Ramos (cell line): ENCODE results near the gene C8A.

Experiments
- in situ Hi-C: fragments of 300-500 bp; cut with MboI; formaldehyde crosslinking; loops from one replicate; pipeline ENCODE4 v1.14.3; 2022; ENCODE audit warnings: low sequenced_read_pairs; ENCODE audit not compliant: unreplicated experiment

The C8A gene

DNA sequence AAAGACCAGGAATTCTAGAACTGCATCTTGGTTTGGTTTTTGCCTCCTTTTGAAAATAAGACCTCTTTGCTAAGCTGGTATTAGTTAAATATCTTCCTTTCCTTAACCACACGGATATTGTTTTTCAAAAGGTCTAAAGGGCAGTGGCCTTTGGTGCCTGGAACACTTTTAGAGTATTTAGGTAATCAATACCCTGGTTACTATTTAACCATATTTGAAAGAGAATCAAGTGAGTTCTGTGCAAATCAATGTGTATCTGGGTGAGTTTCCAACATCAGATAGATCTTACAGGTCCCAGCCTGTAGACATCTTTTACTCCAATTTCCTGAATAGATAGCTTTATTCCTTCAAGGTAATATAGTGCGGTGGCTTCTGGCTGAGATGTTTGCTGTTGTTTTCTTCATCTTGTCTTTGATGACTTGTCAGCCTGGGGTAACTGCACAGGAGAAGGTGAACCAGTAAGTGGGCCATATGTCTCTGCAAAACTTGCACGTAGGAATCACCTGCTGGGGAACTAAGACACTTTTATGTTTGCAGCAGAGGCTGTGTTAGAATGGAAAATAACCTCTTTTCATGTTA lies at the start of gene C8A:
TSS of gene C8A (plus strand) at position 277 of the 579 bp plus-strand sequence. CDS start at position 382, 105 bp downstream.
- in situ Hi-C loops, result no loop called here

DNA sequence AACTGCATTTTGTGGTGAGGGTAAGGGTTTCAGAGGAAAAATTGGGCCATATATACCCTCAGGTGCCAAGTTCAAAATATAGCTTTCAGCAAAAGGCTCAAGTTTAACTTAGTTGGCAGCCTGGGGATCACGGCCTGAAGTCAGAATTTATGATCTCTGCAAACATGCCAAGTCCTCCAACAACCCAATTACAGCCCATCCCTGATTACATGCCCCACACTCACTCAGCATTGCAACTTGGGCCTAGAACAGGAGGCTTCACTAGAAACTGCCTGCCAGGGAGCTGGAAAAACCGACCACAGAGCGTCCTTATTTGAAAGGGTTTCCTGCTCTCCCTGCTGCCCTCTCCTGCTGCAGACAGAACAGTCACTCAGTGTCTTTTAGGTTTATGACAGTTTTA lies 47.8 kb upstream of the C8A start:
- in situ Hi-C loops, result no loop called here

DNA sequence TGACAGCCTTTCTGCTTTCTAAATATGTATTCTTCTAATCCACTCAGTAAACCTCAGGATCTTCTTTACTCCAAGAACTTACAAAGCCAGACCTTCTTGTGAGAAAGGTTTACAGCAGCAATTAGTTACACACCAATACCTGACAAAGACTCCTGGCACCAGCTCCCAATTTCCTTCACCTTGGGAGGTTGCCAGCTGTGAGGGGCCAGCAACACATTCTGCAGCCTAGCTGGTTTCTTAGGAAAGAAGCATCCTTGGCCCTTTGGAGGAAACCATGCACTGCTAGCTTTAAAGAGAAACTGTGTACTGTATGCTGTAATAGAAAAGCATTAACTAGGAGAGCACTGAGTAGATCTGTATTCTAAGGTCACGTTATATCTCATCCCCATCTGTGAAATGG lies 46.2 kb upstream of the C8A start:
- in situ Hi-C loops, result no loop called here

DNA sequence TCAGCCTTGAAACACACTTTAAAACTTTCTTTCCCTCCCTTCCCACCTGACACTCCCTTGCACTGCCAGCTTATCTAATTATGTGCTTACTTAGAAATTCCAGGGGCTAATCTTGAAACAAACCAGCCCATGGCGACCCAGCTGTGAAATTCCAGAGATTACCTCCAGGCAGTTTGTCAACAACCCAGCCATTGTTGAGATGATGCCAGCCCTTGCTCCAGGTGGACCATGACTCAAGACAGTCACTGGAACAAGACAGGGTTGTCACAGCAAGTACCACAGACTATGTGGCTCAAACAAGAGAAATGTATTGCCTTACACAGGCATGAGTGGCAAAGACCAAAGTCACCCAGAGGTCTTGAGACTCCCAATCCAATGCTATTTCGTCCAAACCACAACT lies 43.3 kb upstream of the C8A start:
- in situ Hi-C loops, result no loop called here

DNA sequence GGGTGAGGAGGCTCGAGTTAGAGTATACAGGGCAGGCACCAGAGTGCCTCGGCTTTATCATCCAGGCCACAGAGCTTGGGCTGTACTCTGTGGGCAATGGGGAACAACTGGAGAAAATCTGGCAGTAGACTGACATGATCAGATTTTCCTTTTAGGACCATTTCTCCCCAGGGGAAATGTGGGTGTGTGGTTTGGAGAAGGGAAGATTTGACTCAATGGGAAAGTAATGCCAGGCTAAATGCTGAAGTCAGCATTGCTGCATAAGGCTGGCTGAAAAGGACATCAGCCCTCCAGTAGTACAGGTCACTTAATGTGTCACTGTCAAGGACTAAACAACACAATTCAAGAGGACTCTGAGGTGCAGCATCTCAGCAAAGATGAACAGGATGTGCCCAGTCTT lies 40.4 kb upstream of the C8A start:
- in situ Hi-C loops, result no loop called here

DNA sequence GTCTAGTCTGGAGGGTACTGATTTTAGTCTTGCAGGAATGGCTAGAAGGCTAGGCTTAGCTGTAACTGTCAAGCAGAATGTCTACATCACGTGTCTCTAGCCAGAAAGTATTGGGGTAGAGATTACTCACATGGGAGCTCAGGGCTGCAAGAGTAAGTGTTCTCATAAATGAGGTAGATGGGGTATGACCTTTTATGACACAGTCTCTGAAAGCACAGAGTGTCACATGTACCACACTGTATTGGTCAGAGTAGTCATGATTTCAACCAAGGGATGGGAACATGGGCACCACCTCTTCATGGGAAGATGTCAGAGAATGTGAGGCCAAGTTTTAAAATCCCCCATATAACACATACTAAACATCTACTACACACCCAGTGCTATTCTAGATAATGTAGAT lies 38.3 kb upstream of the C8A start:
- in situ Hi-C loops, result no loop called here

DNA sequence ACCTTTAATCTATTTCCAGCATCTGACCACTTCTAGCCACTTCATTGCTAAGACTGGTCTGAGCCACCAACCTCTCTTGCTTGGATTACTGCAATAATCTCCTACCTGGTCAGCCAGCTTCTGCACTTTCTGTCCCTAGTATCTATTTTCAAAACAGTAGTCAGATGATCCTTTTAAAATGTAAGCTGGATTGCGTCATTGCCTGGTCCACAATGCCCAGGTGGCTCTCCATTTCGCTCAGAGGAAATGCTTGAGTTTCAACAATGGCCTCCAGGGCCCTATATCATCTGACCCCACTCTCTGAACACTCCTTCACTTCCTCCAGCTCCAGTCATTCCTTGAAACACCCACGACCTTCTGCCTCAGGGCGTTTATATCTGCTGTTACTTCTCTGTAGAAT lies 37.7 kb upstream of the C8A start:
- in situ Hi-C loops, result no loop called here

DNA sequence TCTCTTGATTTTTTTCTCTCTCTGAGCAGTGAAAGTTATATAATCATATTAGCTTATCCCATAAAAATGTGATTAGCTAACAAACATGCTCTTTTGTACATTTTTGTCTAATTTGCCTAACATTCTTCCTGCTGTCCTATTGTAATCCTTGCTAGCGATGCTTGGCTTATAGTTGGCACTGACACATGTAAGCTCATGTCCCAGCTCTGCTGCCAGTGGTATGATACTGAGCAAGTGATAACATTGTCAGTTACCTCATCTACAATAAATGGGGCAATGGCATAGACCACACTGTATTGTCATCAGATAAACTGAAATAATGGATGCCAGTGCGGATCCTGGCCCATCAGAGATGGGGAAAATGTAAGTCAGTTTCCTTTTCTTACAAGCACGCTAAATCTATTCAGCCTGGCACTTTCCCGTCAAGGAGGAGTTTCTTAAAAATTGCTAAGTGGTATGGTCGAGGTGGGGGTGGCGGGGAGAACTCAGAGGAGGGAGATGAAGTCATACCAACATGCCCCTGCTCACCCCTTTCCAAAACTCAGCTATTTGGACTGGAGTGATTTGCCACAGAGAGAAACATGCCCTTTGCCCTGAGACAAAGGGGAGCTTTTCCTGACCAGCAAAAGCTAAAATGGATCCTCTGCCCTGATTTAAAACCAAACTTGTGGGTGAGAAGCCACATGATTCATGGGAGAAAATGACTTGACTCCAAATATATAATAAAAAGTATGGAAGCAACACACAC lies 36.7 kb upstream of the C8A start:
- in situ Hi-C loops, result no loop called here

DNA sequence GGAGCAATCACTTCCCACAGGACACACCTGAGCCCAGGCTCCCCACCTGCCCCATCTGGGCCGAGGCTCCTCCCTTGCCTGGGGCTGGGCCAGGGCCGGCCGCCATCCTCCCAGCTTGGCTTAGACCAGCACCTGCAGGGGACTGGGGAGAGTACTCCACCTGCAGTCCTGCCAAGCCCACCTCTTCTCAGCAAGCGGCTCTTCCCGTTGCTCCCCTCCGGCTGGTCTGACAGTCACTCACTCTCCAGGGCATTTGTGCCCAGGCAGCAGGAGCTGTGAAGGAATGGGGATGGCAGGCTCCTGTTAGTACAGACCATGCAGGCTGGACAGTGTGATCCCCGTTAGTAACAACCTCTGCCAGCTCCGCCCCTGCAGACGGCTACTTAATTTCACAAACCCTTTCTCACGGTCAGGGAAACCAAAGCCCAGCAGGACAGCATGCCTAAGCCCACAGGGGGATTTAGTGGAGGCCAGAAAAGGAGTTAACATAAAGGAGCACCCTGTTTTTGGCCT lies 35.2 kb upstream of the C8A start, which contains the start of gene FYB2:
TSS of gene FYB2 (minus strand) at position 18 of the 513 bp plus-strand sequence. CDS start 114 bp downstream, outside the sequence.
- in situ Hi-C loops, result no loop called here

DNA sequence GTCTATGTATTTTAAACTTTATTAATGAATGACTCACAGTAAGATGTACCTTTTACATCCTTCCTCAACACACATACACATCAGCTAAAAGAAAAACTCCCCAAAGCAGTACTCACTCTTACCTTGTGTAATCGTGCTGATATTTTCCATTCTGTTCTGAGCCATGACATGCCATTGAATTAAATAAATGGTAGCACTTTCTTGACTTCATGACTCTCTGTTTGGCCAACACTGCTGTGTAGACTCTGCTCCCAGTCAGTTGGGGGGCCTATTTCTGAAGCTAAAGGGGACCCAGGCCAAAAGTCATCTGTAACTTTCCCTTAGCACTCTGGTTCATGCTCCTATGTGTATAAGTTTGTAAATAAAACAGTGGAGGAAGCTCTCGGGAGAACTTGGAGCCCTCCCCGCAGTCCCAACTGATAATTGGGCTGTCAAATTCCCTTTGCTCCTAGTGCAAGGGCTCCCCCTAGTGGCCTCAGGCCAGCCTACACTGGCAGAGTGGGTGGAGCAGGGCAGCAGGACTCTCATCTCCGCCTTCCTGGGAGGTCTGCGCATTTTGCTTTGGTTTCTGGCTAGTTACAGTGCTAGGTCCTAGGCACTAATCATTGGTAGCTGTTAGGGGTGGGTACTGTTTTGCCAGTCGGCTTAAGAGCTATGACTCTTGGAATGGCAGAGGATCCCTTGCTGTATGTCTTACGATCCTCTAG lies 33.7 kb upstream of the C8A start:
- in situ Hi-C loops, result no loop called here

DNA sequence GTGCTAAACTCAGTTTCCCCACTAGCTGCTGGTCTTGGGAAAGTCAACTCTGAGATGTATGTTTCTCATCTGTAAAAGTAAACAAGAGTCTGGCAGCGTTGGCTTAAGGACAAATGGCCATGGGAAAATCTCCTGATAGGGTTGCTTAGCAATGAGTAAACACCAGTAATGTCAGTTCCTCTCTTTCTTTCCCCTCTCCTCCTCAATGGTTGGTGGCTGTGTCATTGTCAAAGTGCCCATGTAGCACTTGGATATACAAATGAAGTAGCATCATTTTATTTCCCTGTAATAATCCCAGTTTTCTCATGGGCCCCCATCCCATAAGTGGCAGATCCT lies 33.2 kb upstream of the C8A start:
- in situ Hi-C loops, result no loop called here

DNA sequence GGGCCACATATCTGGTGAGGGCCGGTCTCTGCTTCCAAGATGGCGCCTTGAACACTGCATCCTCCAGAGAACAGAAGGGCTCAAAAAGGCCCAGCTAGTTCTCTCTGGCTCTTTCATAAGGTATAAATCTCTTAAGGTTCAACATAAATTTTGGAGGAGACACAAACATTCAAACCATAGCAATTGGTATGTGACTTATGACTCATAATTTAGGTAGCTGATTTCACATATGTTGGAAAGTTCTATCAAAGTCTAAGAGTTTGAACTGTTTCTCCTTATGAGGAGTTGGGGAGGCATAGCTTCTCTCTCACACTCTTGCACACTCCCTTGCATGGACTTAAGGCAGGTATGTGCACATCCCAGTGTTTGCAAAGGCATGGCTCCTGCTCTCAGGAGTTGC lies 30.3 kb upstream of the C8A start:
- in situ Hi-C loops, result no loop called here

DNA sequence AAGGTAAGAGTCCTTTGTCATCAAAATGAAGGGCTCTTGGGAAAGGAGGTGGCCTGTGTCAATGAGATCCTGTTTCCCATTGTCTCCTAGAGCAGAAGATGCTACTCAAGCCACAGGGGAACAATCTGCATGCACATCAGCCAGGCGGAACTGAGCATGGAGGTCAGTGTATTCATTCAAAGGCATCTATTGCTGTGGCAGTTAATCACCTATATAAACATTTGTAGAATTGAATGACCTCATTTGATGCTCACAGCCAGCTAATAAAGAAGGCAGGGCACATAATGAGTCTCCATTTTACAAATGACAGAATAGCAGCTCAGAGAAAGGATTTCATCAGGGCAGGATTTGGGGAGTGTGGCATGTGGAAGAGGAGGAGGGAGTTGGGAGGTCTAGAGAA lies 29.7 kb upstream of the C8A start:
- in situ Hi-C loops, result loop anchor here (25.0 kb wide), 1 partner anchor 1212 kb away; no protein-coding TSS in a partner anchor

DNA sequence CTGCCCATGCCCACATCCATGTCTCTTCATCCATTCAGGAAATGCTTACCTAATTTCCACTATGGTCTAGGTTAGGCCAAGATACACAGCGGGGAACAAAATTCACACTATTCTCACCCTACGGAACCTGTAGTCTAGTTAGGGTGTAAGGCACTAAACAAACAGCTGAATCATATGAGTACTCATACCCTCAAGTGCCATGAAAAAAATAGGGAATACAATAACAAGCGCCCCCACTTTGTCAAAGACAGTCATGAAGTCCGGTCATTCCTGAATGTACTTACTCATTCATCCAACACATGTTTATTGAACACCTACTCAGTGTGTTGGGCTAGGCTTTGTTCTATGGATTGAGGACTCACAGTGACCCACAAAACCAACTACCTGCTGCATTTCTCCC lies 29.2 kb upstream of the C8A start:
- in situ Hi-C loops, result loop anchor here (25.0 kb wide), 1 partner anchor 1212 kb away; no protein-coding TSS in a partner anchor

DNA sequence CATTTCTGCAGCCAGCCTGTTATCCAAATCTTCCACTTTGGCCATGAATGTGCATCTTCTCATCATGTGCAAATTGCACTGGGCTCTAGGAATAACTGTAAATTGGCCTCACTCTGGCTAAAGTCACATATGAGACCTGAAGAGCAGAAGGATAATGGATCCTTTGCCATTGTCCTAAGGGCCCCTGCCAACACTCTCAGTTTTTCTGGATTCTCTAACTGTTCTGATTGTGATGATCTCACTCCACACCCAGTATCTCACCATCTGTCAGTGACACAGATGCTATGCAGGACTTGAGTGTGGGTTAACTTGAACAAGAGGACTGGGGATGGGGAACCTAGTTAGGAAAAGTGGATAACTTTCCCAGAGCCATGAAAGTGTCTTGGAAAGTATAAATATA lies 26.9 kb upstream of the C8A start:
- in situ Hi-C loops, result loop anchor here (25.0 kb wide), 1 partner anchor 1210 kb away; no protein-coding TSS in a partner anchor

DNA sequence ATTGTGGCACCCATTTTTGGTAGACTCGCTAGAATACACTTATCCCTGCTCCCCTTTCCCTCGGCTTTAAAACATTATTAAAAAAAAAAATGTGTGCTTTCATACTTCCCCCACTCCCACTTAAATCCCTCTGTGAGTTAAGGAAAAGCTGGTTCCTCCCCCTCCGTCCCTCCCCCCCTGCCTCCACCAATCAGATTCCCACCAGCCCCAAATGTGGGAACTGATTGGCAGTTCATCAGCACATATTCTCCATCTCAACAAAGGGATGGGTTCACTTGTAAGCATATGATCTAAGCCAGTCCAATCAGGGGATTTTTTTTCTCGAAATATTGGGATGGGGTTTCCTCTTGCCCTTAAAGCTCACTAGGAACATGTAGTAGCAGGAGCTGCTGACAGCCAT lies 24.5 kb upstream of the C8A start:
- in situ Hi-C loops, result loop anchor here (25.0 kb wide), 1 partner anchor 1207 kb away; no protein-coding TSS in a partner anchor

DNA sequence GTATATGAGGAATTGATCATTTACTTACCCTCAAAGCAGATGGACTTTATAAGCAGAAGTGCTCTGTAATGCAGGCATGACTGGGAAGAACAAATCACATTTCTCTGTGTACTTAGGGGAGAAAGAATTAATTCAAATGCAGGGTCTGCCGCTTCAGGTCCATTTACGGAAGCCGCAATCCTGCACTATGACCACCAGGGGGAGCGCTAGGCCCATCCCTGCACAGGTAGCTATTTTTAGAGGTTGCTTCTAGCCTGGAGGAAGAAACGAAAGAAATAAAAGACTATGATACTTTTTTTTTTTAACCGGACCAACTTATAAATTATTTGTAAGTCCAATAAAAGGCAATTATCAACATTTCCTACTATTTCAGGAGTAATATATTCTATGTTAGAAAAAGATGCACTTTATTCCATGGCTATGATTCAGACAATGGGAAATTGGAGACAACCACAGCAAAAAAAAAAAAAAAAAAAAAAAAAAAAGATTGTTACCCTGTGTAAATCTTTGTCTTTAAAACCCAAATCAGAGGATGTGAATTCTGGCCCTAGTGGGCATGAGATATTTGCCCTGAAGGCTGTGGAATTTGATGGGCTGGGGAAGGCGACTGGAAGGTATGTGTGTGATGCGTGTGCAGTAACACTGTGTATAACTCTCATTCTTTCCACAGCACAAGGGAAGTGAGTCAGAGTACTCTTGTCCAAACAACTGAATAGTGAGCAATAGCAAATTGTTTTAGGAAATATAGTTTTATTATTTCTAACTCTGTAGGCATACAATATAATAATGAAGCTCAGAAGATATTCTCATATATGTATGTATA lies 22.5 kb upstream of the C8A start:
- in situ Hi-C loops, result loop anchor here (25.0 kb wide), 1 partner anchor 1205 kb away; no protein-coding TSS in a partner anchor

DNA sequence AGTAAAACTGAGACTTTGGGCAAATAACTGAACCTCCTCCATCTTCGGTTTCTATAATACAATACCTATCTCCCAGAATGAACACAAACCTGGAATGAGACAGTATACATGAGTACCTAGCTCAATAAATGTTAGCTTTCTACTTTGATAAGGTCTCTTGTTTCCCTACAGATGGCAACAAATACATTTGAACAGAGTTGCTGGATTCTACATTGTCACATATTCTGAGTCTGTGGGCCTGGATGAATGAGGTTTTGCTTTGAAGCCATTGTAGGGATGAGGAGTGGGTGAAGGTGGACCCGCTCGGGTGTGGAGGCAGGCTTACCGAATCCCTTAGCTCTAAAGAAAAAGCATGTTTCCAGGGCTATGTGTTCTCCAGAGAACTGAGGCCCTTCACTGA lies 21.5 kb upstream of the C8A start:
- in situ Hi-C loops, result loop anchor here (25.0 kb wide), 1 partner anchor 1204 kb away; no protein-coding TSS in a partner anchor

DNA sequence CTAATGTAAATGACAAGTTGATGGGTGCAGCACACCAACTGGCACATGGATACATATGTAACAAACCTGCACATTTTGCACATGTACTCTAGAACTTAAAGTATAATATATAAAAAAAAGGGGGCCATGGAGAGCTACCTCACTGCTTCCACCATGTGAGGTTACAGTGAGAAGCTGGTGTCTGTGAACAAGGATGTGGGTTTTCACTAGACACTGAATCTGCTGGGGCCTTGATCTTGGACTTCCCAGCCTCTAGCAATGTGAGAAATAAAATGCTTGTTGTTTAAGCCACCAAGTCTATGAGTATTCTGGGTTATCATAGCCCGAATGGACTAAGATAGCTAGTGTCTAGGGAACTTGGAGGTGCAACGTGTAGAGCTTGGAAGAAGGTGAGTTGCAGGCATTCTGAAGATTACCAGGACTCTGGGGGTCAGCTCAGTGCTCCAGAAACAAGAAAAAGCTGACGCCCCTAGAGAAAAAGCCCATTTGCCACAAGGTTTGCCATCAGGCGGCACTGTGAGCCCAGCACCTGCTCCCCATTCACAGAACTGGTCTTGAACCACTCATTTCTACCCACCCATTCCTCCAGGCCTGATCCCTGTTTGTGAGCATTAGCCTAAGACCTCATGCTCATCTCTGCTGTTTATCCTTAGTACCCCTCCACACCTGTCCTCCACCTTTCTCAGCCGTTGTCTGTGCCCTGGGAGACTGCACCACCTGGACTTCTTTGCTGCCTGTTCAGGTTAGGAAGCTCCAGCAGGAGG lies 20.3 kb upstream of the C8A start:
- in situ Hi-C loops, result loop anchor here (25.0 kb wide), 1 partner anchor 1203 kb away; no protein-coding TSS in a partner anchor
